Caki2 (cell line): ENCODE measurements around the gene NR1H3. TPM values are rescaled to one million over a fixed set of nuclear protein-coding genes. Genes with fewer than 3 reads are reported as not detected.
"Not testable (repeated sequence)": the region's sequence is repeated elsewhere in the genome, so short reads cannot be mapped to it uniquely, and the experiment has no call there.

ENCODE experiments used
- DNase-seq: peaks from one replicate; pipeline ENCODE4 v3.0.0-alpha.2; 2015; ENCODE audit warnings: low read depth
- in situ Hi-C: cut with HindIII; loops from 2 replicates; pipeline ENCODE4 v1.10.0; 2016; ENCODE audit warnings: low sequenced_read_pairs, low pct_unique_long_range_greater_than_20kb, mixed read lengths
- total RNA-seq: library from RNA; depleted of rRNA; stranded (reverse); fragments of >200 nt; shearing (Covaris generic); gene quantifications from 2 replicates; pipeline ENCODE4 v1.2.3, GENCODE V29; 2014; ENCODE audit warnings: low replicate concordance; rRNA removed

Gene NR1H3
- 2.2 and 14.0 TPM in 2 replicates for total RNA-seq

DNA sequence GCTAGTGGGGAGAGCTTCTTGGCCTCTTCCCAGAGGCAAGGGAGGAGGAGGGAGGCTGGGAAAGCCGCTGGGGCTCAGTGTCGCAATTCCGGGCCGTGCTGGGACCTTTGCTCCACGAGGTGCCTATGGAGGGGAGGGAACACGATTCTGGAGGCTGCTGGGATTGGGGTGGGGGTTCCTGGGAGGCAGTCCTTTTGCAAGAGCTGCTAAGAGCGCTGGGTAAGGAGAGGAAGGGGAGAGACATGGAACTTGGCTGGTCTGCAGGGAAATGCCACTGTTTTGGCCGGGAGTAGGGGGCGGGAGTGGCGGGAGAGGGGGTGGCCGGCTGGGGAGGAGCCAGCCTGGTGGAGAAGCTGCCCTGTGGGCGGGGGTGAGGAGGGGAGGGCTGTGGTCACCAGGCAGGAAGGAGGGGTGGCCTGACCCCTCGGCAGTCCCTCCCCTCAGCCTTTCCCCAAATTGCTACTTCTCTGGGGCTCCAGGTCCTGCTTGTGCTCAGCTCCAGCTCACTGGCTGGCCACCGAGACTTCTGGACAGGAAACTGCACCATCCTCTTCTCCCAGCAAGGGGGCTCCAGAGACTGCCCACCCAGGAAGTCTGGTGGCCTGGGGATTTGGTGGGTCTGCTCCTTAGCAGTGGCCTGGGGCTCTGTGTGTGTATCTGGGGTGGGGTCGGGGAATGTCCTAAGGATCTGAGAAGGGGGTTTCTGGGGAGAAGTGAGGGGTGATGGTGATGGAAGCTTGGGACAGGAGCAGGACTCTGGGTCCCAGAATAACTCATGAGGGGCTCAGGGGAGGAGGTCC, at the start of gene NR1H3:
Gene NR1H3, plus strand, starts transcription at position 480 of the 800 bp plus-strand sequence. CDS start 1,221 bp downstream, outside the sequence.
- in situ Hi-C loops, result no loop called here
- DNase-seq, result no peak

DNA sequence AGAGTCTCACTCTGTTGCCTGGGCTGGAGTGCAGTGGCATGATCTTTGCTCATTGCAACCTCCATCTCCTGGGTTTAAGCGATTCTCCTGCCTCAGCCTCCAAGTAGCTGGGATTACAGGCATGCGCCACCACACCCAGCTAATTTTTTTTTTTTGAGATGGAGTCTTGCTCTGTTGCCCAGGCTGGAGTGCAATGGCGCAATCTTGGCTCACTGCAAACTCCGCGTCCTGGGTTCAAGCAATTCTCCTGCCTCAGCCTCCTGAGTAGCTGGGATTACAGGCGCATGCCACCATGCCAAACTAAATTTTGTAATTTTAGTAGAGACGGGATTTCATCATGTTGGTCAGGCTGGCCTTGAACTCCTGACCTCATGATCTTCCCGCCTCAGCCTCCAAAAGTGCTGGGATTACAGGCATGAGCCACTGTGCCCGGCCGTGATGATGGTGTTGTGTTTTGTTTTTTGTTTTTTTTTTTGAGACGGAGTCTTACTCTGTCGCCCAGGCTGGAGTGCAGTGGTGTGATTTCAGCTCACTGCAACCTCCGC, 49.7 kb upstream of the NR1H3 start:
- in situ Hi-C loops, DNase-seq: not testable (repeated sequence)

DNA sequence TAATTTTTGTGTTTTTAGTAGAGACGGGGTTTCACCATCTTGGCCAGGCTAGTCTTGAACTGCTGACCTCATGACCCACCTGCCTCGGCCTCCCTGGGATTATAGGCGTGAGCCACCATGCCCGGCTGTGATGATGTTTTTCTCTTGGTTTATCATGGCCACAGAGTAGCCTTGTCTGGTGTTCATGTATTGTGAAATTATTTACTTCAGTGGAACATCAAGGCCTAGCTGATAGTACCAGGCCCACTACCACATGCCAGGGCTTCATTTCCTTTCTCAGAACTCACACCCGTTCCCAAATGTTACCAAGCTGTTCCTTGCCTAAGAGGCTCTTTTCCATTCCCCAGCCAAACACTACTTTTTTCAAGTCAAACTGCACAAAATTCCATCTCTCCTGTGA, 49.2 kb upstream of the NR1H3 start:
- no peak for DNase-seq
- in situ Hi-C loops, result no loop called here

DNA sequence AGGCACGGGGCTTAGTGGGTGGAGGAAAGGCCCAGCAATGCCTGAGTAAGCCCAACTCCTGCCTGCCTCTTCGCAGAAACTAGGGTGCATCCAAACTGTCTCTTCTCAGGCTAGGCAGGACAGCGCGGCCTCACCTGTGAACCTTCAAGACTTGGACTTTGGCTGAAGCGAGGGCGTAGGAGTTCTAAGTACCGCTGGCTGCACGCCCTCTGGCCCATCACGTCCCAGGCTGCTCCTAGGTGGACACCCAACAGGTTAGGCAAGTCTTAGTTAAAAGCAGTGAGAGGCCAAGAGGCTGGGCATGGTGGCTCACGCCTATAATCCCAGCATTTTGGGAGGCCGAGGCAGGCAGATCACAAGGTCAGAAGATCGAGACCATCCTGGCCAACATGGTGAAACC, 44.9 kb upstream of the NR1H3 start:
- no peak for DNase-seq
- in situ Hi-C loops, result no loop called here

DNA sequence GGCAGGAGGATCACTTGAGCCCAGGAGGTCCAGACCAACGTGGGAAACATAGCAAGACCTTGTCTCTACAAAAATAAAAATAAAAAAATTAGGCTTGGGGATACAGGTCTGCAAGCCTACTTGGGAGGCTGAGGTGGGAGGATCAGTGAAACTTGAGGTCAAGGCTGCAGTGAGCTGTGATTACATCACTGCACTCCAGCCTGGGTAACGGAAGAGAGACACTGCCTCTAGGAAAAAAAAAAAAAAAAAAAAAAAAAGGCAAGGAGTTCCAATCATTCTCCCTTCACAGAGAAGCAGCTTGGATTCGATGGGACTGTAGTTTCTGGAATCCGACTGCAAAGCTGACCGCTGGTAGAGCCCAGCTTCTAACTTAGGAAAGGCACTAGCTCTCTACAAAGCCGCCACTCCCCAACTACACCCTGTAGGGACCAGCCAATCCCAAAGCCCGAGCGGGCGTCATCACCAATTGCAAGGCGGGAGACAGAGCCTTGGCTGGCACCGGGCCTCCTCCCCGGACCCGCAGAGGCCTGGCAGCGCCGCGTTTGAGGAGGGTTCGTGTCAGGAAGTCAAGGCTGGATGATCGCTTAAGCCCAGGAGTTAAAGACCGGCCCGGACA, 43.7 kb upstream of the NR1H3 start:
- peak; percentile 90 for DNase-seq
- in situ Hi-C loops, result no loop called here

GRCh38 chr11:47215366-47215910, 42.4 kb upstream of the NR1H3 start:
- in situ Hi-C loops, result no loop called here
- no peak for DNase-seq

GRCh38 chr11:47216121-47216798, 41.5 kb upstream of the NR1H3 start:
- in situ Hi-C loops, result no loop called here
- peak; percentile 80 for DNase-seq

GRCh38 chr11:47220401-47220821, 37.4 kb upstream of the NR1H3 start:
- DNase-seq, result peak; percentile 44
- in situ Hi-C loops, result no loop called here

- in situ Hi-C loops, result no loop called here
- no peak for DNase-seq
These were observed 35.1 kb upstream of the NR1H3 start for GRCh38 chr11:47222696-47223095.

- in situ Hi-C loops, result no loop called here
These were observed 32.0 kb upstream of the NR1H3 start for GRCh38 chr11:47225552-47226400.

GRCh38 chr11:47229161-47229560, 28.6 kb upstream of the NR1H3 start:
- DNase-seq, result no peak
- in situ Hi-C loops, result no loop called here

More at GRCh38 chr11:47225552-47226400, 32.0 kb upstream of the NR1H3 start:
- DNase-seq, result no peak

GRCh38 chr11:47233051-47233450, 24.7 kb upstream of the NR1H3 start:
- DNase-seq, result no peak
- in situ Hi-C loops, result no loop called here

GRCh38 chr11:47233989-47234668, 23.7 kb upstream of the NR1H3 start:
- in situ Hi-C loops, result no loop called here
- no peak for DNase-seq

GRCh38 chr11:47234669-47235100, 23.1 kb upstream of the NR1H3 start:
- in situ Hi-C loops, result no loop called here
- DNase-seq, result no peak

DNA sequence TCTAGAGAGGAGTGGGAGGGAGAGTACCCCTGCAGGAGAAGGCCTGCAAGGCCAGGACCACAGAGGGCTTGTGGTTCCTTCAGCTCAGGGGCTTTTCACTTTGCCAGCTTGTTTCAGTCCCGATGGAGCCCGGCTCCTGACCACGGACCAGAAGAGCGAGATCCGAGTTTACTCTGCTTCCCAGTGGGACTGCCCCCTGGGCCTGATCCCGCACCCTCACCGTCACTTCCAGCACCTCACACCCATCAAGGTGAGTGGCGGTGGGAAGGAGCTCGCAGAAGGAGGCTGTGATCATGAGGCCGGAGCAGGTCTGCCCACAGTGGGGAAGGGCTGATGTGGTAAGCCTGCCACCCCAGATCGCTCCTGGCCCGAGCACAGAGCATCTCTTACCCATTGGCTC, 22.6 kb upstream of the NR1H3 start:
- in situ Hi-C loops, result no loop called here
- DNase-seq, result no peak

DNA sequence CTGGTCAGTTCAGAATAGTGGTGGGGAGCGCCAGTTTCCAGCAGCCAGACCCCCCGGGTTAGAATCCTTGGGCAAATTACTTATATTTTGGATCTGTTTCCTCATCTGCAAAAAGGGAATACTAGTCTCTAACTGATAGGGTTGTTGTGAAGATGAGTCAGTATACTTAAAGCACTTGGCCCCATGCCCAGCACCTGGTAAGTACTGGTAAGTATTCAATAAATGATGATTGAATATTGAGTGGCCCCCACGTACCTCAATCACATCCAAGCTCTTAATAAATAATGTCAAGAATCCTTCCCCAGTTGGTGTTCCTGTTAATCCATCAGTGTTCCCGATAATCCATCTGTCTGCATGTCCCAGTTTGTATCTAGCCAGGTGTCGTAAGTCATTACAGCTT, 21.3 kb upstream of the NR1H3 start:
- in situ Hi-C loops, result no loop called here
- DNase-seq, result no peak

DNA sequence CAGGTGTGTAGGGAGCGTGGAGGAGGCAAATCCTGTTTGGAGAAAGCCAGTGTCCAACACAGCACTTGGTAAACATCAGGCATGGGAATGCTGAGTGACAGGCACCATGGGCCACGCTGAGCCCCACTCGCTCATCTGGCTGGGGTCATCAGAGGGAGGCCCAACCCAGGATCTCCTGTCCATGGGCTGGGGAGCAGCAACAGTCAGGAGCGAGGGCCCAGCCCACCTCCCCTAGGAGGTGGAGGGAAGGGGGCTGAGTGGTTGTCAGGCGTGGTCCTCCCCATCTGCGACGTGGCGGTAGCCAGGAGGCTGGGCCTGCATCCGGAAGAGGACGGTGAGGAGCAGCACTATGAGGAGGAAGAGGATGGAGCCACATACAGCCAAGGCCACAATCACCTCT, 17.9 kb upstream of the NR1H3 start:
- no peak for DNase-seq
- in situ Hi-C loops, result no loop called here
